Skeletal muscle satellite cell (primary cell): ENCODE data around the gene CNGA2. TPM values are rescaled to one million over a fixed set of nuclear protein-coding genes. Genes with fewer than 3 reads are reported as not detected.
"Not testable (repeated sequence)": the region's sequence is repeated elsewhere in the genome, so short reads cannot be mapped to it uniquely, and the experiment has no call there.

ENCODE experiments used
- H3K27me3 ChIP-seq: 2 replicates; pipeline ENCODE4 v1.7.0; 2013; ENCODE audit warnings: low read length; ENCODE audit not compliant: control insufficient read depth, insufficient read depth
- H3K36me3 ChIP-seq: 2 replicates; pipeline ENCODE4 v1.7.0; 2013; ENCODE audit warnings: mild to moderate bottlenecking, control low read depth, low read length; ENCODE audit not compliant: insufficient read depth
- H3K4me1 ChIP-seq: 2 replicates; pipeline ENCODE4 v1.7.0; 2013; ENCODE audit warnings: low read length; ENCODE audit not compliant: control insufficient read depth, insufficient read depth
- H3K4me2 ChIP-seq: 2 replicates; pipeline ENCODE4 v1.7.0; 2013; ENCODE audit warnings: mild to moderate bottlenecking, low read length
- H3K4me3 ChIP-seq: 2 replicates; pipeline ENCODE4 v1.7.0; 2013; ENCODE audit warnings: low read length
- H3K9ac ChIP-seq: 2 replicates; pipeline ENCODE4 v1.7.0; 2013; ENCODE audit warnings: mild to moderate bottlenecking, low read depth, low read length, moderate library complexity
- H3K9me3 ChIP-seq: replicated peaks from 2 replicates; pipeline ENCODE4 v1.7.0; 2013; ENCODE audit warnings: mild to moderate bottlenecking, control low read depth, low read length
- total RNA-seq: library from RNA; depleted of rRNA; stranded (reverse); fragments of >200 nt; gene quantifications from 2 replicates; pipeline ENCODE4 v1.2.3, GENCODE V29; 2012; rRNA removed

CNGA2 gene
- total RNA-seq = not detected in 2 replicates

DNA sequence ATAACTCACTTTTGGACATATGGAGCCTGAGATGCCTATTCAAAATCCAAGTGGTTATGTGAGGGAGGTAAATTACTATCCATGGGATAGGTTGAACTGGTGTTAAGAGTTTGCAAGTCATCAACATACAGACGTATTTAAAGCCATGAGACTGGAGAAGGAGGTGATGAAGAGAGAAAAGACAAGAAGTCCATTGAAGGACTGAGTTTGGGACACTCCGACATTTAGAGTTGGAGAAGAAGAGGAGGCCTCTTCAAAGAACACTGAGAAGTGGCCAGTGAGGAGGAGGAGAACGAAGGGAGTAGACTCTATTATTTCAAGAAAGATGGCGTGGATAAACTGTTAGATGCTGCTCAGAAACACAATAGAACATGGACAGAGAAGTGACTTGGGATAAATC lies at the start of gene CNGA2:
TSS of gene CNGA2 (plus strand) at position 301 of the 400 bp plus-strand sequence. CDS start 3,738 bp downstream, outside the sequence.
- Histone ChIP-seq H3K36me3 (no peaks in the 10 kb centered on the region), H3K4me3 (no peak within 1 kb of the TSS)

DNA sequence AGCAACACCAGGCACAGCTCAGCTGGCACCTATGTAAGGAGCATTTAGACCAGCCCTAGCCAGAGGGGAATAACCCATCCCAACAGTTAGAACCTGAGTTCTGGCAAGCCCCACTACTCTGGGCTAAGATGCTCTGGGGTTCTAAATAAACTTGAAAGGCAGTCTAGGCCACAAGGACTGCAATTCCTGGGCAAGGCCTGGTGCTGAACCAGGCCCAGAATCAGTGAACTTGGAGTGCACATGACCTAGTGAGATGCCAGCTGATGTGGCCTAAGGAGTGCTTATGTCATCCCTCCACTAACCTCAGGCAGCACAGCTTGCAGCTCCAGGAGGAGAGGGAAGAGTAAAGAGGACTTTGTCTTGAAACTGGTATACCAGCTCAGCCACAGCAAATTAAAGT lies 46.9 kb upstream of the CNGA2 start:
- no peaks in the 10 kb centered on the region for H3K4me1 ChIP-seq
- no peak overlapping the region for H3K9ac ChIP-seq
- H3K9me3 ChIP-seq = no peaks in the 10 kb centered on the region
- no peak overlapping the region for H3K4me3 ChIP-seq
- no peaks in the 10 kb centered on the region for H3K36me3 ChIP-seq
- H3K4me2 ChIP-seq = no peak overlapping the region
- no peaks in the 10 kb centered on the region for H3K27me3 ChIP-seq

More for the DNA sequence above, at the start of gene CNGA2:
- Histone ChIP-seq H3K9me3 (no peaks in the 10 kb centered on the region), H3K4me2 (no peak within 1 kb of the TSS), H3K4me1 (no peaks in the 10 kb centered on the region), H3K9ac (no peak within 1 kb of the TSS), H3K27me3 (no peaks in the 10 kb centered on the region)

DNA sequence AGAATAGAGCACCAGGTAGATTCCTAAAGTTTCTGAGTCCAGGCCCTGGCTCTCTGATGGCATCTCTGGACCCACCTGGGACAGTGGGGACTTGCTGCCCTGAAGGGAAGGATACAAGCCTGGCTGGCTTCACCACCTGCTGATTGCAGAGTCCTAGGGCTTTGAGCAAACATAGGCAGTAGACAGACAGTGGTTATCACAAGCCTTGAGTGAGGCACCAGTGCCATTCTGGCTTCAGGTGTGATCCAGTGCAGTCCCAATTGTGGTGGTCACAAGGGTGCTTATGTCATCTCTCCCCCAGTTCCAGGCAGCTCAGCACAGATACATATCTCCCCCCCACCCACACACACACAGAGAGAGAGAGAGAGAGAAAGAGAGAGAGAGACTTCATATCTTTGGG lies 45.9 kb upstream of the CNGA2 start:
- Histone ChIP-seq H3K4me3 (no peak overlapping the region), H3K9me3 (no peaks in the 10 kb centered on the region), H3K4me2 (no peak overlapping the region), H3K4me1 (no peaks in the 10 kb centered on the region), H3K36me3 (no peaks in the 10 kb centered on the region), H3K9ac (no peak overlapping the region), H3K27me3 (no peaks in the 10 kb centered on the region)

DNA sequence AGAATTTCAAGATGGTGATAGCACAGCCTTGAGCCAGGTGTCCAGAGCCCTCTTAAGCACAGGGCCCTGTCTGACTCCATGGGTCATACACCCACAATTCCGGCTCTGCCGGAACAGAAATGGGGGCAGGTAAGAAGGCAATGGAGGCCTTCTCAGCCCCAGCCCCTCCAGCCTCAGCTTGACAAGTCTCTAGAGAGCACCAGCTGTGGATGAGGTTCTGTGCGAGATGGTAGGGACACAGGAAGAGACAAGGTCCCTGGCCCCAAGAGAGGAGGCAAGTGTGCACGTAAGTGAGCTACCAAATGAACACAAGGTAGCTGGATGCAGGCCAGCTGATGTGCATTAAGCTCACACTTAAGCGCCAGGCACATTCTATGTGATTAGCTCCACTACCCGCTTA lies 41.7 kb upstream of the CNGA2 start:
- no peak overlapping the region for H3K4me3 ChIP-seq
- H3K4me2 ChIP-seq = no peak overlapping the region
- H3K27me3 ChIP-seq = no peaks in the 10 kb centered on the region
- H3K4me1 ChIP-seq = no peaks in the 10 kb centered on the region
- no peaks in the 10 kb centered on the region for H3K9me3 ChIP-seq
- no peak overlapping the region for H3K9ac ChIP-seq
- no peaks in the 10 kb centered on the region for H3K36me3 ChIP-seq

DNA sequence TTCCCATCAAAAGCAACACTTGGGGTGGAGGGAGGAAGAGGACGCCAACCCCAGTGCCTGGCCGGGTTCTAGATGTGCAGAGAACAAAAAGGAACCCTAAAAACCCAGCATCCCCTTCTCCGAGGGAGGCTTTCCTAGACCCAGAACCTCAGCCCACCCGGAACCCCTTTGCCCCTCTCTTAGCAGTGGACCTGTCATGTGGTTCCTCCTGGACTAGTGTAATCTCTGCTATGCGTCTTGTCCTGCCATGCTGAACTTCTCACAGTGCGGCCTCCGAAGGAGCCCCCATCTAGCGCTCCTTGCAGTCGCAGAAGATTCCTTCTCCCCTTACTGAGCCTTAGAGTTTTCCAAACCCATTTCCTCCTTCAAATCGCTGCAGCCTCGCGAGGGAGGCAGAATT lies 40.4 kb upstream of the CNGA2 start:
- Histone ChIP-seq H3K27me3 (no peaks in the 10 kb centered on the region), H3K4me3 (no peak overlapping the region), H3K9ac (no peak overlapping the region), H3K4me2 (no peak overlapping the region), H3K9me3 (no peaks in the 10 kb centered on the region), H3K4me1 (no peaks in the 10 kb centered on the region), H3K36me3 (no peaks in the 10 kb centered on the region)

DNA sequence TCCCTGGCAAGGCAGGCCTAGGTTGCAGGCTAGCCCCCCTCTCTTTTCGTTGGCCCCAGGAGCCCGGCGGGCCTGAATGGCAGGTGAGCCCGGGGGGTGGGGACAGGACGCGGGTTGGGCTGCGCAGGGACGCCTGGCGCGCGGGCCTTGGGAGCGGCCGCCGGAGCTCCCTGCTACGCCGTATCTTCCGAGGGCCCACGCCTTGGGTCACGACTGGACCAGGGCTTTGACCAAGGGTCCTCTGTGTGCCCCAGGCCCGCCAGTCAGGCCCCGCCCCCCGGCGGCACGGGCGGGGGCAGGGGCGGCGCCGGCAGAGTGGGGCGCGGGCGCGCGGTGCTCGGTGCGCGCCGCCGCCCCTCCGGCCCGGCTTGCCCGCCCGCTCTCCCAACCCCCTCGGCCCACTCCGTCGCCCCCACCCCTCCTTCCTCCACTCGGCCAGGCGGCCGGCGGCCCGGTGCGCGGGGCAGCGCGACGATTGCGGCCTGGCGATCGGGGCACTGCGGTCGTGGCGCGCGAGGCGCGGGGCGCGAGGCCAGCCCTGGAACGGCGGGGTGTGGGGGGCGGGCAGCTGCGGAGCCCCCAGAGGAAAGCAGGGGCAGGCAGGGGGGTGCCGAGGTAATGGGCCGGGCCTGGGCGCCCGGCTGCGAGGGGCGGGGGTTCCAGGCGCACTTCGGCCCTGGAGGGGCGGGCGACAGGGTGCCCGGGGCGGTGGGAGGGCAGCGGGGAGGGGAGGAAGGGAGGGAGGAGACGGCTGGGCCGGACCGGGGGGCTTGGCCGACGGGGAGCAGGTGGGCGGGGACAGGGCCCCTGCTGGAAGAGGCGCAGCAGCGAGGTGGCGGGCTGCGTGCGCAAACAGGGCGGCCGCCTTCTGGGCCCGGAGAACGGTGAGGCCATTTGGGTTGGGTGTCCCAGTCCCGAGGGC lies 39.6 kb upstream of the CNGA2 start, which contains the start of gene PRRG3:
TSS of gene PRRG3 (plus strand) at position 798 of the 922 bp plus-strand sequence. CDS start 3,357 bp downstream, outside the sequence.
- no peak within 1 kb of the TSS for H3K4me3 ChIP-seq
- H3K27me3 ChIP-seq = no peaks in the 10 kb centered on the region
- no peaks in the 10 kb centered on the region for H3K36me3 ChIP-seq
- no peak within 1 kb of the TSS for H3K9ac ChIP-seq
- no peak within 1 kb of the TSS for H3K4me2 ChIP-seq
- no peaks in the 10 kb centered on the region for H3K9me3 ChIP-seq
- no peaks in the 10 kb centered on the region for H3K4me1 ChIP-seq

DNA sequence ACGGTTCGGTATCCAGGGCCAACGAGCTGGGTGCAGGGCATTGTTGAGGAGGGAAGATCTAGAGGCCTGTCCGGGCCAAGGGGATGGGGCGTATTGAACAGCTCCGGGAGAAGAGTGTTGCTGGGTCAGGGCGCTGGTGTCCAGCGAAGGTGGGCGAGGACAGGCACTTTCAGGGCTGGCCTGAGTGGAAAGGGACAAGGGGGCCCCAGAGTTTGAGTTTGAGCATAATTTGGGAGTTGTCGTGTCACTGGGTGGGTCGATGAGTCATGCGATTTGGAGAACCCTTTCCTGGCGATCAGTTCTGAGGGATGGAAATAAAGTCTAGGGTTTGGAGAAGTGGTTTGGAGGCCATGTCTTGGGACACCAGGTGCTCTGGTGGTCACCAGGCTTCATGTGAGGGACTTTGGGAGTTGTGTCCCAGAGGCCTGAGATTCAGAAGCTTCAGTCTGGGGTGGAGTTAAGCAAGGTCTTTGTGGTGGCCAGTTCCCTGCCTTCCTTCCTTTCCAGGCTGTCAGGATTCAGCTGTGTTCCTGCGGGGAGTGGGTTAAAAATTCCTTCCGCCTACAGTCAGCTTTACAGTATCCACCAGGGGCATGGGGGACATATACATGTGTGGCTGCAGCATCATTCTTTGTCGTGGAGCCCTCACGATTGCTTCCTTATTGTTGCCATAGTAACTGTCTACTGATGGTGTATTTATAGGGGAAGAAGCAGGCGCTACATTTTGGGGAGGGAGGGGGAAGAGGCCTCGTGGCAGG lies 38.8 kb upstream of the CNGA2 start:
- H3K9ac ChIP-seq = no peak overlapping the region

DNA sequence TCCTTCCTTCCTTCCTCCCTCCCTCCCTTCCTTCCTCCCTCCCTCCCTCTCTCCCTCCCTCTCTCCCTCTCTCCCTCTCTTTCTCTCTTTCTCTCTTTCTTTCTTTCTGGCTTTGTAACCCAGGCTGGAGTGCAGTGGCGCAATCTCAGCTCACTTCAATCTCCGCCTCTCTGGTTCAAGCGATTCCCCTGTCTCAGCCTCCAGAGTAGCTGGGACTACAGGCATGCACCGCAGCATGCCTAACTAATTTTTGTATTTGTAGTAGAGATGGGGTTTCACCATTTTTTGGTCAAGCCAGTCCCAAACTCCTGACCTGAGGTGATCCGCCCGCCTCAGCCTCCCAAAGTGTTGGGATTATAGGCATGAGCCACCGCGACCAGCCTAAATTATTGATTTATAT lies 37.5 kb upstream of the CNGA2 start:
- H3K27me3 ChIP-seq, H3K4me1 ChIP-seq, H3K9ac ChIP-seq, H3K4me3 ChIP-seq, H3K9me3 ChIP-seq, H3K4me2 ChIP-seq, H3K36me3 ChIP-seq: not testable (repeated sequence)

More for the DNA sequence above, 38.8 kb upstream of the CNGA2 start:
- H3K4me1 ChIP-seq = no peaks in the 10 kb centered on the region
- no peaks in the 10 kb centered on the region for H3K27me3 ChIP-seq
- no peak overlapping the region for H3K4me3 ChIP-seq
- no peak overlapping the region for H3K4me2 ChIP-seq
- H3K9me3 ChIP-seq = no peaks in the 10 kb centered on the region
- no peaks in the 10 kb centered on the region for H3K36me3 ChIP-seq

DNA sequence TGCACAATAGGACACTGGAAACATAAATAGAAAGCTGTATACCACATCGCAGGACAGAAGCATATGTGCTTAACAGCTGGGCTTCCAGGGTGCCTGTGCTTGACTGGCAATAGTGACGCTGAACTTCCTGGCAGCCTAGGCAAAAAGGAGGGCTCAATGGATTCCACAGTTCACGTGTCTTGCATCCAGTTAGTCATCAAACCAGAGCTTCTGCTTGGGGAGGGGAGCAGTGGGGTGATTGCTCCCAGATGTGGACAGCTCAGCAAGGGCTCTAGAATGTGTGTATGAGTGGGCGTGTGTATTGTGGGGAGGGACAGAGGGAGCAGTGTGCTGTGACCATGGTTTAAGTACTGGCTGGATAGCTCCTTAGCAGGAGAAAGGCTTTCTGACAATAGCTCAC lies 37.0 kb upstream of the CNGA2 start:
- Histone ChIP-seq H3K27me3 (no peaks in the 10 kb centered on the region), H3K36me3 (no peaks in the 10 kb centered on the region), H3K4me1 (no peaks in the 10 kb centered on the region), H3K4me2 (no peak overlapping the region), H3K4me3 (no peak overlapping the region), H3K9me3 (no peaks in the 10 kb centered on the region), H3K9ac (no peak overlapping the region)

DNA sequence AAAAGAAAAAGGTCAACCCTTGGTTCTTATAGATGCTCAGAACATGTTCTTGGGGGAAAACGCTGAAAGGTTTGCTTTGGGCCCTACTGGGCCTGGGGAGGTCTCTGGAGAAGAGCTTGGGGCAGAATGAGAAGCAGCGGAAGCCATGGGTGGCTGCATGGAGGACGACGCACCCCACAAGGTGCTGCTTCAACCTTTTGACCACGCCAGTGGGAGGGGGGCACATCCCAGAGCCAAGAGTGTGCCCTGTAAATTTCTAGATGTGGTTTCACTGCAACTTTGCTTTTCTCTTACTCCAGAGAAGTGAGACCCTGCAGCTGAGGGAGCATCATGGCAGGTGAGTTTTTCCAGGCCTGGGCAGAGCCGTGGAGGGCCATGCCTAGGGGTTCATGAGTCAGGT lies 36.1 kb upstream of the CNGA2 start:
- Histone ChIP-seq H3K4me1 (no peaks in the 10 kb centered on the region), H3K9ac (no peak overlapping the region), H3K36me3 (no peaks in the 10 kb centered on the region), H3K27me3 (no peaks in the 10 kb centered on the region), H3K9me3 (no peaks in the 10 kb centered on the region), H3K4me2 (no peak overlapping the region), H3K4me3 (no peak overlapping the region)

DNA sequence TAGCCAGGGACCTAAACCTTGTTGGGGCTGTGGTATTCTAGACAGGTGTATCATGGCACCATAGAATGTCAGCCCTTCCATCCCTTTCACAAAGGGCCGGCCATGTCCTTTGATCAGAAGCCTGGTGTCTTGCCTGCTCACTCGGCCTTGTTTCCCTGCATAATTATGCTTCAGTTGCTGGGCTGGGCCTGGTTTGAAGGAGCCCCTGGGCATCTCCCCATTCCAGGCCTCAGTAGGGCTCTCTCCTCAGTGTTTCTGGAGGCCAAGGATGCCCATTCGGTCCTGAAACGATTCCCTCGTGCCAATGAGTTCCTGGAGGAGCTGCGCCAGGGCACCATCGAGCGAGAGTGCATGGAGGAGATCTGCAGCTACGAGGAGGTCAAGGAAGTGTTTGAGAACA lies 34.8 kb upstream of the CNGA2 start:
- Histone ChIP-seq H3K36me3 (no peaks in the 10 kb centered on the region), H3K9ac (no peak overlapping the region), H3K4me1 (no peaks in the 10 kb centered on the region), H3K27me3 (no peaks in the 10 kb centered on the region), H3K4me3 (no peak overlapping the region), H3K4me2 (no peak overlapping the region), H3K9me3 (no peaks in the 10 kb centered on the region)
